ENCODE measurements around the gene PLEKHG3. TPM values are rescaled to one million over a fixed set of nuclear protein-coding genes. Genes with fewer than 3 reads are reported as not detected.

Gene PLEKHG3
- total RNA-seq, 1 experiment from 2014 or later, result 75.3 TPM

DNA sequence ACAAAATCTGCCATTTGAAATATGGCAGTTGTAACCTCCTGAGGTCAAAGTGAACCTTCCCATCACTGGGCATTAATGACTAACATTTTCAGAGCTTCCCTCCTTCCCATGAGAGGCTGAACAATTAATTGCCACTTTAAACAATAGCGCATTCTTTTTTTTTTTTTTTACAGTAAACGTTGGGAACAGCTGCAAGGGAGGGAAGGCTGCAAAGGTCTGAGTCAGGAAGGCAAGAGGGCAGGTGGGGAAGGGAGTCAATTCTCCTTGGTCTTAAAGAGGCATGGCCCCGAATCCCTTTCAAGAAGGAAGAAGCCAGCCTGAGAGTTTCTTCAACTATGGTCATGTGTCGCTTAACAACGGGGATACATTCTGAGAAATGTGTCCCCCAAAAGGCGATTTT, 41.0 kb upstream of the PLEKHG3 start (continued):
- TF ChIP-seq, protein P1, sequence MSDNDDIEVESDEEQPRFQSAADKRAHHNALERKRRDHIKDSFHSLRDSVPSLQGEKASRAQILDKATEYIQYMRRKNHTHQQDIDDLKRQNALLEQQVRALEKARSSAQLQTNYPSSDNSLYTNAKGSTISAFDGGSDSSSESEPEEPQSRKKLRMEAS (CRISPR knock-in tag; IDR thresholded peaks at IDR 0.05), result no peak
- TF ChIP-seq ZNF671 (CRISPR knock-in tag; IDR thresholded peaks at IDR 0.05) (no peak), MYBL2 (CRISPR knock-in tag; IDR thresholded peaks at IDR 0.05) (no peak), ELF4 (CRISPR knock-in tag; IDR thresholded peaks at IDR 0.05; ENCODE audit: low read depth) (no peak), NR1H2 (CRISPR knock-in tag; IDR thresholded peaks at IDR 0.05) (no peak), ATF1 (CRISPR knock-in tag; IDR thresholded peaks at IDR 0.05) (no peak)
- TF ChIP-seq, protein P2, sequence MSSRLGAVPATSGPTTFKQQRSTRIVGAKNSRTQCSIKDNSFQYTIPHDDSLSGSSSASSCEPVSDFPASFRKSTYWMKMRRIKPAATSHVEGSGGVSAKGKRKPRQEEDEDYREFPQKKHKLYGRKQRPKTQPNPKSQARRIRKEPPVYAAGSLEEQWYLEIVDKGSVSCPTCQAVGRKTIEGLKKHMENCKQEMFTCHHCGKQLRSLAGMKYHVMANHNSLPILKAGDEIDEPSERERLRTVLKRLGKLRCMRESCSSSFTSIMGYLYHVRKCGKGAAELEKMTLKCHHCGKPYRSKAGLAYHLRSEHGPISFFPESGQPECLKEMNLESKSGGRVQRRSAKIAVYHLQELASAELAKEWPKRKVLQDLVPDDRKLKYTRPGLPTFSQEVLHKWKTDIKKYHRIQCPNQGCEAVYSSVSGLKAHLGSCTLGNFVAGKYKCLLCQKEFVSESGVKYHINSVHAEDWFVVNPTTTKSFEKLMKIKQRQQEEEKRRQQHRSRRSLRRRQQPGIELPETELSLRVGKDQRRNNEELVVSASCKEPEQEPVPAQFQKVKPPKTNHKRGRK (CRISPR knock-in tag; IDR thresholded peaks at IDR 0.05; ENCODE audit: borderline replicate concordance), result no peak

DNA sequence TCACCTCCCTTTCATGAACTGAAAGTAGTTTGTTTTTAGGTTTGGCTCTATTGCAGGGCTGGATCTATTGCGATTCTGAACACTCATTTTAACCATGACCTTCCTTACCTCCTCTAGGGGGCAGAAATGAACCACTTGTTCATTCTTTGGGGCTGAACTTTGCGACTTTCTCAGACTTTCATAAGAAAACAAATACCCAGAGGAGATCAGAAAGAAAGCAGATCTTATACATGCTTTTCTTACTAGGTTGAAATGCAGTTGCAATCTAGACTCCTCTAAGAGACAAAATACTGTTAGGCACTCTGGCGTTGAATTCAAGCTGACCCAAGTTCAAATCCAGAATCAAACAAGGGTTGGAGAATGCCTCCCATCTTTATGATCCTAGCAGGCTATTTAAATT, 32.6 kb upstream of the PLEKHG3 start:
- H3K4me3 Mint-ChIP-seq, result no peak overlapping the region
- no peaks in the 10 kb centered on the region for H3K36me3 Mint-ChIP-seq
- H3K27me3 Mint-ChIP-seq (ENCODE audit: low read depth), result peaks cover 3% of the 10 kb centered on the region; the same call in 1 of the 2 replicates
- TF ChIP-seq, protein P3, sequence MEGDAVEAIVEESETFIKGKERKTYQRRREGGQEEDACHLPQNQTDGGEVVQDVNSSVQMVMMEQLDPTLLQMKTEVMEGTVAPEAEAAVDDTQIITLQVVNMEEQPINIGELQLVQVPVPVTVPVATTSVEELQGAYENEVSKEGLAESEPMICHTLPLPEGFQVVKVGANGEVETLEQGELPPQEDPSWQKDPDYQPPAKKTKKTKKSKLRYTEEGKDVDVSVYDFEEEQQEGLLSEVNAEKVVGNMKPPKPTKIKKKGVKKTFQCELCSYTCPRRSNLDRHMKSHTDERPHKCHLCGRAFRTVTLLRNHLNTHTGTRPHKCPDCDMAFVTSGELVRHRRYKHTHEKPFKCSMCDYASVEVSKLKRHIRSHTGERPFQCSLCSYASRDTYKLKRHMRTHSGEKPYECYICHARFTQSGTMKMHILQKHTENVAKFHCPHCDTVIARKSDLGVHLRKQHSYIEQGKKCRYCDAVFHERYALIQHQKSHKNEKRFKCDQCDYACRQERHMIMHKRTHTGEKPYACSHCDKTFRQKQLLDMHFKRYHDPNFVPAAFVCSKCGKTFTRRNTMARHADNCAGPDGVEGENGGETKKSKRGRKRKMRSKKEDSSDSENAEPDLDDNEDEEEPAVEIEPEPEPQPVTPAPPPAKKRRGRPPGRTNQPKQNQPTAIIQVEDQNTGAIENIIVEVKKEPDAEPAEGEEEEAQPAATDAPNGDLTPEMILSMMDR (IDR thresholded peaks at IDR 0.05), result peak; percentile 29; the same call in 1 of the 2 replicates
- TF ChIP-seq, protein P4, sequence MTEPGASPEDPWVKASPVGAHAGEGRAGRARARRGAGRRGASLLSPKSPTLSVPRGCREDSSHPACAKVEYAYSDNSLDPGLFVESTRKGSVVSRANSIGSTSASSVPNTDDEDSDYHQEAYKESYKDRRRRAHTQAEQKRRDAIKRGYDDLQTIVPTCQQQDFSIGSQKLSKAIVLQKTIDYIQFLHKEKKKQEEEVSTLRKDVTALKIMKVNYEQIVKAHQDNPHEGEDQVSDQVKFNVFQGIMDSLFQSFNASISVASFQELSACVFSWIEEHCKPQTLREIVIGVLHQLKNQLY (CRISPR knock-in tag; IDR thresholded peaks at IDR 0.05), result no peak
- H3K4me1 Mint-ChIP-seq, result peaks cover 17% of the 10 kb centered on the region
- ChIA-PET CTCF (interaction anchor here (1.3 to 2.0 kb wide), 6 partner anchors 11 to 91 kb away, joined by 3 to 12 read pairs (median 4); no protein-coding TSS in a partner anchor), POLR2A (no interaction called here)
- ATAC-seq (peak; percentile 60; the same call in 1 of the 2 replicates), DNase-seq (ENCODE audit: low spot score) (no peak)
- no peaks in the 10 kb centered on the region for H3K9me3 Mint-ChIP-seq
- H3K27ac Mint-ChIP-seq, result no peak overlapping the region

DNA sequence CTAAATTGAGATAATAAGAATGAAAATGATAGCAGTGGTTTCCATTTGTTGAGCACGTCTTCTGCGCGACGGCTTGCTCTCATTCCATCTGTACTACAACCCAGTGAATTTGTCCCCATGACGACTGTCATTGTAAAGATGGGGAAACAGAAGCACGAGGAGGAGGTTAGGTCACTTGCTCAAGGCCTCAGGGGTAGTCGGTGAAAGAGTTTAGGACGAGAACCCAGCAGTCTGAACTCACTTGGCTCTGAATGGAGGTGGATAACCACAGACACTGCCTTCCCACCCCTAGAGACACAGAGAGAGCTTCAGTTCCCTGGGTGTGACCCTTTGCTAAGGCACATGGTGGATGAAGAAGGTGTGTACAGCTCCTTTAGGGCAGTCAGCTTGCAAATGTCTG, 30.9 kb upstream of the PLEKHG3 start:
- Mint-ChIP-seq H3K4me1 (peaks cover 17% of the 10 kb centered on the region), H3K4me3 (no peak overlapping the region), H3K27ac (no peak overlapping the region), H3K36me3 (no peaks in the 10 kb centered on the region), H3K27me3 (ENCODE audit: low read depth) (peaks cover 3% of the 10 kb centered on the region; the same call in 1 of the 2 replicates), H3K9me3 (no peaks in the 10 kb centered on the region)
- CTCF ChIA-PET, result interaction anchor here (0.6 to 2.0 kb wide), 8 partner anchors 9 to 243 kb away, joined by 3 to 12 read pairs (median 4); no protein-coding TSS in a partner anchor
- POLR2A ChIA-PET, result no interaction called here
- no peak for DNase-seq (ENCODE audit: low spot score)
- ATAC-seq, result no peak
- TF ChIP-seq GRHL2 (CRISPR knock-in tag; IDR thresholded peaks at IDR 0.05; ENCODE audit: insufficient replicate concordance, severe bottlenecking) (no peak), NFE2L1 (CRISPR knock-in tag; IDR thresholded peaks at IDR 0.05) (no peak), HMGA2 (CRISPR knock-in tag; IDR thresholded peaks at IDR 0.05) (no peak), SMAD3 (CRISPR knock-in tag; IDR thresholded peaks at IDR 0.05; ENCODE audit: borderline replicate concordance) (no peak), ATF1 (CRISPR knock-in tag; IDR thresholded peaks at IDR 0.05) (no peak)
- TF ChIP-seq, protein P5, sequence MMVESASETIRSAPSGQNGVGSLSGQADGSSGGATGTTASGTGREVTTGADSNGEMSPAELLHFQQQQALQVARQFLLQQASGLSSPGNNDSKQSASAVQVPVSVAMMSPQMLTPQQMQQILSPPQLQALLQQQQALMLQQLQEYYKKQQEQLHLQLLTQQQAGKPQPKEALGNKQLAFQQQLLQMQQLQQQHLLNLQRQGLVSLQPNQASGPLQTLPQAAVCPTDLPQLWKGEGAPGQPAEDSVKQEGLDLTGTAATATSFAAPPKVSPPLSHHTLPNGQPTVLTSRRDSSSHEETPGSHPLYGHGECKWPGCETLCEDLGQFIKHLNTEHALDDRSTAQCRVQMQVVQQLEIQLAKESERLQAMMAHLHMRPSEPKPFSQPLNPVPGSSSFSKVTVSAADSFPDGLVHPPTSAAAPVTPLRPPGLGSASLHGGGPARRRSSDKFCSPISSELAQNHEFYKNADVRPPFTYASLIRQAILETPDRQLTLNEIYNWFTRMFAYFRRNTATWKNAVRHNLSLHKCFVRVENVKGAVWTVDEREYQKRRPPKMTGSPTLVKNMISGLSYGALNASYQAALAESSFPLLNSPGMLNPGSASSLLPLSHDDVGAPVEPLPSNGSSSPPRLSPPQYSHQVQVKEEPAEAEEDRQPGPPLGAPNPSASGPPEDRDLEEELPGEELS (CRISPR knock-in tag; IDR thresholded peaks at IDR 0.05), result no peak
- TF ChIP-seq, protein P3 (IDR thresholded peaks at IDR 0.05), result no peak
- TF ChIP-seq, protein P6, sequence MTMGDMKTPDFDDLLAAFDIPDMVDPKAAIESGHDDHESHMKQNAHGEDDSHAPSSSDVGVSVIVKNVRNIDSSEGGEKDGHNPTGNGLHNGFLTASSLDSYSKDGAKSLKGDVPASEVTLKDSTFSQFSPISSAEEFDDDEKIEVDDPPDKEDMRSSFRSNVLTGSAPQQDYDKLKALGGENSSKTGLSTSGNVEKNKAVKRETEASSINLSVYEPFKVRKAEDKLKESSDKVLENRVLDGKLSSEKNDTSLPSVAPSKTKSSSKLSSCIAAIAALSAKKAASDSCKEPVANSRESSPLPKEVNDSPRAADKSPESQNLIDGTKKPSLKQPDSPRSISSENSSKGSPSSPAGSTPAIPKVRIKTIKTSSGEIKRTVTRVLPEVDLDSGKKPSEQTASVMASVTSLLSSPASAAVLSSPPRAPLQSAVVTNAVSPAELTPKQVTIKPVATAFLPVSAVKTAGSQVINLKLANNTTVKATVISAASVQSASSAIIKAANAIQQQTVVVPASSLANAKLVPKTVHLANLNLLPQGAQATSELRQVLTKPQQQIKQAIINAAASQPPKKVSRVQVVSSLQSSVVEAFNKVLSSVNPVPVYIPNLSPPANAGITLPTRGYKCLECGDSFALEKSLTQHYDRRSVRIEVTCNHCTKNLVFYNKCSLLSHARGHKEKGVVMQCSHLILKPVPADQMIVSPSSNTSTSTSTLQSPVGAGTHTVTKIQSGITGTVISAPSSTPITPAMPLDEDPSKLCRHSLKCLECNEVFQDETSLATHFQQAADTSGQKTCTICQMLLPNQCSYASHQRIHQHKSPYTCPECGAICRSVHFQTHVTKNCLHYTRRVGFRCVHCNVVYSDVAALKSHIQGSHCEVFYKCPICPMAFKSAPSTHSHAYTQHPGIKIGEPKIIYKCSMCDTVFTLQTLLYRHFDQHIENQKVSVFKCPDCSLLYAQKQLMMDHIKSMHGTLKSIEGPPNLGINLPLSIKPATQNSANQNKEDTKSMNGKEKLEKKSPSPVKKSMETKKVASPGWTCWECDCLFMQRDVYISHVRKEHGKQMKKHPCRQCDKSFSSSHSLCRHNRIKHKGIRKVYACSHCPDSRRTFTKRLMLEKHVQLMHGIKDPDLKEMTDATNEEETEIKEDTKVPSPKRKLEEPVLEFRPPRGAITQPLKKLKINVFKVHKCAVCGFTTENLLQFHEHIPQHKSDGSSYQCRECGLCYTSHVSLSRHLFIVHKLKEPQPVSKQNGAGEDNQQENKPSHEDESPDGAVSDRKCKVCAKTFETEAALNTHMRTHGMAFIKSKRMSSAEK (CRISPR knock-in tag; IDR thresholded peaks at IDR 0.05; ENCODE audit: borderline replicate concordance), result no peak
- TF ChIP-seq, protein P7, sequence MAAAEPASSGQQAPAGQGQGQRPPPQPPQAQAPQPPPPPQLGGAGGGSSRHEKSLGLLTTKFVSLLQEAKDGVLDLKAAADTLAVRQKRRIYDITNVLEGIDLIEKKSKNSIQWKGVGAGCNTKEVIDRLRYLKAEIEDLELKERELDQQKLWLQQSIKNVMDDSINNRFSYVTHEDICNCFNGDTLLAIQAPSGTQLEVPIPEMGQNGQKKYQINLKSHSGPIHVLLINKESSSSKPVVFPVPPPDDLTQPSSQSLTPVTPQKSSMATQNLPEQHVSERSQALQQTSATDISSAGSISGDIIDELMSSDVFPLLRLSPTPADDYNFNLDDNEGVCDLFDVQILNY (CRISPR knock-in tag; IDR thresholded peaks at IDR 0.05), result no peak

Measured in WTC11 (cell line).